Tibial artery (tissue), 4 donors: ENCODE results near the gene SPTA1.

Experiments
- DNase-seq, 2 donors: peaks; one replicate each; pipeline ENCODE4 v3.0.0-alpha.2; 2019
- H3K27ac ChIP-seq, 2 donors: fragments of 200-600 bp; sonication (generic) in 1 of 2; 1 replicate in 1 of 2; 2 replicates in 1 of 2; pipeline ENCODE4 v1.5.1; 2018 to 2019; ENCODE audit warnings: mild to moderate bottlenecking in 1 of 2
- H3K27me3 ChIP-seq, 2 donors: fragments of 200-600 bp; sonication (generic) in 1 of 2; one replicate each; pipeline versions ENCODE4 v1.5.1 to v1.6.0; 2016 to 2019
- H3K36me3 ChIP-seq, 3 donors: fragments of 200-600 bp; sonication (generic) in 2 of 3; one replicate each; pipeline ENCODE4 v1.5.1; 2016 to 2019; ENCODE audit warnings: mild to moderate bottlenecking in 2 of 3
- H3K4me1 ChIP-seq, 4 donors: fragments of 200-600 bp; sonication (generic) in 2 of 4; 1 replicate in 3 of 4; 2 replicates in 1 of 4; pipeline ENCODE4 v1.5.1; 2016 to 2019
- H3K4me3 ChIP-seq, 2 donors: fragments of 200-600 bp; sonication (generic) in 1 of 2; 1 replicate in 1 of 2; 2 replicates in 1 of 2; pipeline ENCODE4 v1.5.1; 2018 to 2019; ENCODE audit warnings: mild to moderate bottlenecking in 2 of 2
- H3K9me3 ChIP-seq, 3 donors: fragments of 200-600 bp; sonication (generic) in 1 of 3; one replicate each; pipeline ENCODE4 v1.5.1; 2016 to 2019
- intact Hi-C: fragments of 100-400 bp; cut with DNase I; formaldehyde crosslinking; loops from one replicate; pipeline ENCODE4 v1.15.0; 2023; ENCODE audit warnings: low total_unique reads
- TF ChIP-seq, protein P1 (sequence below), 2 experiments: fragments of 200-600 bp in 1 of 2; fragments of 450-650 bp in 1 of 2; IDR thresholded peaks; one replicate each; pipeline ENCODE4 v1.5.1; 2017 to 2019; ENCODE audit warnings: antibody characterized with exemption in 2 of 2, mild to moderate bottlenecking in 1 of 2, moderate library complexity in 1 of 2

The SPTA1 gene

DNA sequence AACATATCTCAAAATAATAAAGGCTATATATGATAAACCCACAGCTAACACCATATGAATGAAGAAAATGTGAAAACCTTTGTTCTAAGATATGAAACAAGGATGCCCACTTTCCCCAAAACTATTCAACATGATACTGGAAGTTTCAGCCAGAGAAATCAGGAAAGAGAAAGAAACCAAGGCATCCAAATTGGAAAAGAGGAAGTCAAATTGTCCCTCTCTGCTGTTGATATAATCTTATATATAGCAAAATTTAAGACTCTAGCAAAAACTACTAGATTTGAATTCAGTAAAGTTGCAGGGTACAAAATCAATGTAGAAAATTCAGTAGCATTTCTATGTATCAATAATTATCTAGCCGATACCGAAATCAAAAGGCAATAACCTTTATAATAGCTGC is 85.8 kb downstream of the SPTA1 start:
- intact Hi-C loops, result no loop called here
- no peak for DNase-seq
- TF ChIP-seq, protein P1, sequence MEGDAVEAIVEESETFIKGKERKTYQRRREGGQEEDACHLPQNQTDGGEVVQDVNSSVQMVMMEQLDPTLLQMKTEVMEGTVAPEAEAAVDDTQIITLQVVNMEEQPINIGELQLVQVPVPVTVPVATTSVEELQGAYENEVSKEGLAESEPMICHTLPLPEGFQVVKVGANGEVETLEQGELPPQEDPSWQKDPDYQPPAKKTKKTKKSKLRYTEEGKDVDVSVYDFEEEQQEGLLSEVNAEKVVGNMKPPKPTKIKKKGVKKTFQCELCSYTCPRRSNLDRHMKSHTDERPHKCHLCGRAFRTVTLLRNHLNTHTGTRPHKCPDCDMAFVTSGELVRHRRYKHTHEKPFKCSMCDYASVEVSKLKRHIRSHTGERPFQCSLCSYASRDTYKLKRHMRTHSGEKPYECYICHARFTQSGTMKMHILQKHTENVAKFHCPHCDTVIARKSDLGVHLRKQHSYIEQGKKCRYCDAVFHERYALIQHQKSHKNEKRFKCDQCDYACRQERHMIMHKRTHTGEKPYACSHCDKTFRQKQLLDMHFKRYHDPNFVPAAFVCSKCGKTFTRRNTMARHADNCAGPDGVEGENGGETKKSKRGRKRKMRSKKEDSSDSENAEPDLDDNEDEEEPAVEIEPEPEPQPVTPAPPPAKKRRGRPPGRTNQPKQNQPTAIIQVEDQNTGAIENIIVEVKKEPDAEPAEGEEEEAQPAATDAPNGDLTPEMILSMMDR (IDR thresholded peaks at IDR 0.05), result no peak
- Histone ChIP-seq H3K4me1 (no peaks in the 10 kb centered on the region), H3K9me3 (peaks cover 4 to 20% (median 13%) of the 10 kb centered on the region in 3 donors), H3K4me3 (no peak overlapping the region), H3K36me3 (no peaks in the 10 kb centered on the region), H3K27ac (no peak overlapping the region), H3K27me3 (no peaks in the 10 kb centered on the region)

DNA sequence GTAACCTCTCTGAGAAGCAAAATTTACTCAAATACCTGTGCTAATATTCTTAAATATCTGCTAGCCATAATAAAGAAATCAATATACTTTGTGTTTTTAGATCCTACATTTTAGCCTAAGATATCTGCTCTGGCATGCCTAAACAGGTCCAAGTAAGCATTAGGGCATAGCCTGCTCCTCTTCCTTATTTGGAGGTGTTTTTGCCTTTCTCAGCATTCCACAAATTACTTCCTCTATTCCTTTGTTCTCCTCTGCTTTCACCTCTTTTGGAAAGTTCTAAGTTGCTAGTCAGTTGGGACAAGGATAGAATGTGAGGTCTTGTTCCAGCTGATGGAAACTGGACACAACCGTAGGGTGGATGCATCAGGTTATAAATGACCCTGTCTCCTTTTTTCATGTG is 99.6 kb downstream of the SPTA1 start:
- no peak overlapping the region for H3K27ac ChIP-seq
- no peak overlapping the region for H3K4me3 ChIP-seq
- H3K36me3 ChIP-seq, result no peaks in the 10 kb centered on the region
- no peak for DNase-seq
- intact Hi-C loops, result no loop called here
- TF ChIP-seq, protein P1 (IDR thresholded peaks at IDR 0.05), result no peak
- no peaks in the 10 kb centered on the region for H3K4me1 ChIP-seq
- H3K27me3 ChIP-seq, result no peaks in the 10 kb centered on the region
- H3K9me3 ChIP-seq, result peaks cover 0 to 21% (median 12%) of the 10 kb centered on the region in 3 donors

DNA sequence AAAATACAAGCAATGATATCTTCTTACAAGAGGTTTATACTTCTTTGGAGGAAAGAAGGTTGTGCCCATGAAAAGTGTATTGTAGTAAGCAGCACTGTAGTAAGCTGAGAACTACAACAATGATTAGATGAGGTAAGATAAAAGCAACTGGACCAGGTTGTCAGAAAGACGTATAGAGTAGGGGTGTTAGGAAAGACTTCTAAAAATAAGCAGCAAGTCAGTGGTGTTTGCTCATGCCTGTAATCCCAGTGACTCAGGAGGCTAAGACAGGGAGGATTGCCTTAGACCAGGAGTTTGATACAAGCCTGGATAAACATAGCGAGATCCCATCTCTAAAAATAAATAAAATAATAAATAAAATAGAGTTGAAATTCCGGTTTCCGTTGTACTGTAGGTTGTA is 102.6 kb downstream of the SPTA1 start:
- H3K27me3 ChIP-seq, result no peaks in the 10 kb centered on the region
- H3K9me3 ChIP-seq, result peaks cover 0 to 21% (median 12%) of the 10 kb centered on the region in 3 donors
- intact Hi-C loops, result no loop called here
- TF ChIP-seq, protein P1 (IDR thresholded peaks at IDR 0.05), result no peak
- H3K36me3 ChIP-seq, result no peaks in the 10 kb centered on the region
- no peak overlapping the region for H3K4me3 ChIP-seq
- no peak overlapping the region for H3K27ac ChIP-seq
- no peak for DNase-seq
- no peaks in the 10 kb centered on the region for H3K4me1 ChIP-seq

DNA sequence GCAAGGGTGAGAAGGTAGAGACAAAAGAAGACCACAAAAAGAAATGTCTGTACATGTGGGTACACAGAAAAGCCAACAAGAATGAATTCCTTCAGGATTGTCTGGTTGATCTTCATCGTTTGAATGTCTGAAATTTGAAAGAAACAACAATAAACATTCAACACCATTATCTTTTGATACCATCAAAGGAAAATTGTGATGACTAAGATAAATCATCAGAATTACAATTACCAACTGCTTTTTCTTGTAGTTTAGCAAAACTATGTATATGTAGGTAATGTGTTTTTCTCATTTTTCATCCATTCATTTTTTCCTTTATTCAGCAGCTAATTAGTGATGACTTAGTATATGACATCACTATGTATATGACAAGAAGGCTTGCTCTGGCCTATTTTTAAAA is 106.8 kb downstream of the SPTA1 start, which contains the start of gene OR10X1:
Gene OR10X1, minus strand, starts transcription at position 167 of the 400 bp plus-strand sequence. Its CDS starts 0 bp downstream, at position 167.
- no peaks in the 10 kb centered on the region for H3K9me3 ChIP-seq
- intact Hi-C loops, result no loop called here
- TF ChIP-seq, protein P1 (IDR thresholded peaks at IDR 0.05), result no peak

DNA sequence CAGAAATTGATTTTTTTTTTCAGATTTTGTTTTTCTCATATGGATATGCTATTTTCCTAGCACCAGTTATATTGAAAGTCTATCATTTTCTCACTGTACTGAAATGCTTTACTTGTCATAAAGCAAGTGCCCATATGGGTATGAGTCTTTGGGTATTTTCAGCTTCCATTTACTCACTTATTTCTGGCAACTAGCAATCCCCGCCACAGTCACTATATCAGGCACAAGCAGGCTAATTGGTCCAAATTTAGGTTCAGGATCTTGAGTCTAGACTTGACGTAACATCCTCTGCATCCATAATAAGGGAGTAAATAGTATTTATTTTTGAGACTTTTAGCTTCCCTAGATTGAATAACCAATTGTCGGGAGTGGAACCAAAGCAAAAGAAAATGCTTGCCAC is 109.0 kb downstream of the SPTA1 start:
- Histone ChIP-seq H3K27me3 (no peaks in the 10 kb centered on the region), H3K27ac (no peak overlapping the region), H3K4me3 (no peak overlapping the region), H3K4me1 (no peaks in the 10 kb centered on the region), H3K9me3 (no peaks in the 10 kb centered on the region), H3K36me3 (no peaks in the 10 kb centered on the region)
- DNase-seq, result no peak
- TF ChIP-seq, protein P1 (IDR thresholded peaks at IDR 0.05), result no peak
- intact Hi-C loops, result no loop called here

More for the DNA sequence above, 106.8 kb downstream of the SPTA1 start, which contains the start of gene OR10X1:
- Histone ChIP-seq H3K4me1 (no peaks in the 10 kb centered on the region), H3K27ac (no peak within 1 kb of the TSS), H3K36me3 (no peaks in the 10 kb centered on the region), H3K4me3 (no peak within 1 kb of the TSS), H3K27me3 (no peaks in the 10 kb centered on the region)
- no peak for DNase-seq

DNA sequence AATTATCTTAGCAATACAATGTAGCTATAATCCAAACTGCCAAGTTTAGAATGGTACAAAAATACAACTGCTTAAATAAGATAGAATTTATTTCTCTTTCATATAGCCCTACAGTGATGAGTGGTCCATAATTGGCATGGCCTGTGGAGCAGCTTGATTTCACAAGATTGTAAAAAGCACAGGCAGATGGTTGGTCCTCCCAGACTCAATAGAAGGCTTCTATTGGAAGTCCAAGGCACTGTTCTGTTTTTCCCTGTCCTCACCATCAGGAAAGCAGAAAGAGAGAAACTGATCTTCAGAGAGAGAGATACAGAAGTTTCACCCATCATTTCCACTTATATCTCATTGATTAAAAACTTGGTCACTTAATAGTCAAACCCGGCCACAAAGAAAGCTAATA is 114.3 kb downstream of the SPTA1 start:
- H3K4me1 ChIP-seq, result no peaks in the 10 kb centered on the region
- DNase-seq, result no peak
- intact Hi-C loops, result no loop called here
- H3K36me3 ChIP-seq, result no peaks in the 10 kb centered on the region
- H3K27ac ChIP-seq, result no peak overlapping the region
- H3K9me3 ChIP-seq, result no peaks in the 10 kb centered on the region
- no peaks in the 10 kb centered on the region for H3K27me3 ChIP-seq
- H3K4me3 ChIP-seq, result no peak overlapping the region
- TF ChIP-seq, protein P1 (IDR thresholded peaks at IDR 0.05), result no peak
